ENCODE measurements around the gene C6orf62. TPM values are rescaled to one million over a fixed set of nuclear protein-coding genes. Genes with fewer than 3 reads are reported as not detected.

C6orf62 gene
- total RNA-seq (2022; extraction: Qiagen RNA extraction; ENCODE audit: low read depth) = 49.3 to 61.2 TPM (median 52.0 TPM) in 5 replicates

GRCh38 chr6:24719125-24719971 lies at the start of gene C6orf62:
TSS of gene C6orf62 (minus strand) at chr6:24719154. CDS start at chr6:24718668, 486 bp downstream.

GRCh38 chr6:24666641-24667377 lies 52.1 kb downstream of the C6orf62 start, which contains the start of the genes ACOT13 and TDP2:
TSS of gene ACOT13 (plus strand) at chr6:24667077. CDS start at chr6:24667264, 187 bp downstream.
TSS of gene TDP2 (minus strand) at chr6:24666899. CDS start at chr6:24666862, 37 bp downstream.

Other genes starting within 250 kb of the C6orf62 start
- 1.1 to 1.3 TPM (median 1.1 TPM) in 5 replicates for gene GPLD1, start 229.6 kb downstream of the C6orf62 start, total RNA-seq (2022; extraction: Qiagen RNA extraction; ENCODE audit: low read depth)
- 6.1 to 8.3 TPM (median 7.6 TPM) in 5 replicates for gene ALDH5A1, start 224.2 kb downstream of the C6orf62 start, total RNA-seq (2022; extraction: Qiagen RNA extraction; ENCODE audit: low read depth)
- 2.6 to 3.2 TPM (median 2.9 TPM) in 5 replicates for gene KIAA0319, start 73.0 kb downstream of the C6orf62 start, total RNA-seq (2022; extraction: Qiagen RNA extraction; ENCODE audit: low read depth)
- 33.7 to 49.6 TPM (median 45.5 TPM) in 5 replicates for gene TDP2, start 52.3 kb downstream of the C6orf62 start, total RNA-seq (2022; extraction: Qiagen RNA extraction; ENCODE audit: low read depth)
- gene ACOT13, start 52.1 kb downstream of the C6orf62 start, total RNA-seq (2022; extraction: Qiagen RNA extraction; ENCODE audit: low read depth) = 18.6 to 34.0 TPM (median 25.7 TPM) in 5 replicates
- 53.5 to 64.3 TPM (median 56.0 TPM) in 5 replicates for gene GMNN, start 55.8 kb upstream of the C6orf62 start, total RNA-seq (2022; extraction: Qiagen RNA extraction; ENCODE audit: low read depth)
- not detected in 5 replicates for gene ARMH2, start 79.8 kb upstream of the C6orf62 start, total RNA-seq (2022; extraction: Qiagen RNA extraction; ENCODE audit: low read depth)
- not detected in 5 replicates for gene RIPOR2, start 216.8 kb upstream of the C6orf62 start, total RNA-seq (2022; extraction: Qiagen RNA extraction; ENCODE audit: low read depth)